ENCODE data around the gene JCAD. TPM values are rescaled to one million over a fixed set of nuclear protein-coding genes. Genes with fewer than 3 reads are reported as not detected.
"Not testable (repeated sequence)": the region's sequence is repeated elsewhere in the genome, so short reads cannot be mapped to it uniquely, and the experiment has no call there.

The JCAD gene
- total RNA-seq, 1 experiment from 2014 or later, result 36.7 TPM

- Histone ChIP-seq H4K20me1 (ENCODE audit: insufficient read depth) (no peaks in the 10 kb centered on the region), H3K27me3 (ENCODE audit: insufficient read depth, low read depth) (no peaks in the 10 kb centered on the region), H3K27ac (no peak overlapping the region), H3K9me2 (ENCODE audit: insufficient read depth) (no peaks in the 10 kb centered on the region), H3K36me3 (ENCODE audit: low read depth) (no peaks in the 10 kb centered on the region), H3K79me2 (ENCODE audit: low read depth) (no peaks in the 10 kb centered on the region), H3K9me3 (ENCODE audit: insufficient read depth, low read depth) (no peaks in the 10 kb centered on the region), H2AFZ (no peak overlapping the region), H3F3A (ENCODE audit: insufficient read depth, low read depth) (no peaks in the 10 kb centered on the region), H3K4me2 (no peak overlapping the region), H3K4me1 (replicated peaks; ENCODE audit: insufficient read depth) (no peaks in the 10 kb centered on the region), H3K4me3 (no peak overlapping the region)
- intact Hi-C loops (cut with micrococcal nuclease; ENCODE audit: unreplicated experiment), result no loop called here
- DNase-seq, result no peak
- CTCF ChIA-PET, result no interaction called here
- no peak for TF ChIP-seq CTCF (conservative IDR thresholded peaks at IDR 0.05)
- no peak for TF ChIP-seq EZH2 (IDR thresholded peaks at IDR 0.05; ENCODE audit: low read depth)
- POLR2A ChIA-PET (ENCODE audit: unreplicated experiment), result no interaction called here
- BruUV-seq (replicated peaks), result no TSS peak
These were observed 32.8 kb downstream of the JCAD start for GRCh38 chr10:30026578-30026977.

- no peak for DNase-seq
- no peak overlapping the region for H3K4me3 ChIP-seq
- intact Hi-C loops (cut with micrococcal nuclease; ENCODE audit: unreplicated experiment), result no loop called here
- TF ChIP-seq CTCF (conservative IDR thresholded peaks at IDR 0.05), result no peak
- H2AFZ ChIP-seq, result no peak overlapping the region
- H3K4me2 ChIP-seq, result no peak overlapping the region
- ChIA-PET CTCF (no interaction called here), POLR2A (ENCODE audit: unreplicated experiment) (no interaction called here)
- no peaks in the 10 kb centered on the region for H3K27me3 ChIP-seq (ENCODE audit: insufficient read depth, low read depth)
- no peaks in the 10 kb centered on the region for H3K79me2 ChIP-seq (ENCODE audit: low read depth)
- no peaks in the 10 kb centered on the region for H4K20me1 ChIP-seq (ENCODE audit: insufficient read depth)
- no TSS peak for BruUV-seq (replicated peaks)
- no peaks in the 10 kb centered on the region for H3K9me2 ChIP-seq (ENCODE audit: insufficient read depth)
- H3K27ac ChIP-seq, result no peak overlapping the region
- H3F3A ChIP-seq (ENCODE audit: insufficient read depth, low read depth), result no peaks in the 10 kb centered on the region
- no peaks in the 10 kb centered on the region for H3K4me1 ChIP-seq (replicated peaks; ENCODE audit: insufficient read depth)
- no peaks in the 10 kb centered on the region for H3K36me3 ChIP-seq (ENCODE audit: low read depth)
- H3K9me3 ChIP-seq (ENCODE audit: insufficient read depth, low read depth), result no peaks in the 10 kb centered on the region
These were observed 33.3 kb downstream of the JCAD start for GRCh38 chr10:30026080-30026479.

- CTCF ChIA-PET, result not testable (repeated sequence)
These were observed 34.0 kb downstream of the JCAD start for GRCh38 chr10:30025428-30025827.

GRCh38 chr10:30022590-30022989 is 36.8 kb downstream of the JCAD start:
- CTCF ChIA-PET, result no interaction called here
- Histone ChIP-seq H3K36me3 (ENCODE audit: low read depth) (no peaks in the 10 kb centered on the region), H3K9me2 (ENCODE audit: insufficient read depth) (no peaks in the 10 kb centered on the region), H3K79me2 (ENCODE audit: low read depth) (no peaks in the 10 kb centered on the region), H3K4me2 (no peak overlapping the region), H3F3A (ENCODE audit: insufficient read depth, low read depth) (no peaks in the 10 kb centered on the region), H3K9me3 (ENCODE audit: insufficient read depth, low read depth) (no peaks in the 10 kb centered on the region), H3K27ac (no peak overlapping the region), H3K4me3 (no peak overlapping the region), H3K27me3 (ENCODE audit: insufficient read depth, low read depth) (no peaks in the 10 kb centered on the region), H2AFZ (no peak overlapping the region), H3K4me1 (replicated peaks; ENCODE audit: insufficient read depth) (no peaks in the 10 kb centered on the region), H4K20me1 (ENCODE audit: insufficient read depth) (no peaks in the 10 kb centered on the region)
- intact Hi-C loops (cut with micrococcal nuclease; ENCODE audit: unreplicated experiment), result no loop called here
- BruUV-seq (replicated peaks), result no TSS peak
- POLR2A ChIA-PET (ENCODE audit: unreplicated experiment), result no interaction called here
- no peak for TF ChIP-seq EZH2 (IDR thresholded peaks at IDR 0.05; ENCODE audit: low read depth)
- TF ChIP-seq CTCF (conservative IDR thresholded peaks at IDR 0.05), result no peak
- DNase-seq, result no peak

More at GRCh38 chr10:30025428-30025827, 34.0 kb downstream of the JCAD start:
- intact Hi-C loops (cut with micrococcal nuclease; ENCODE audit: unreplicated experiment); H3K4me2 ChIP-seq; H3K4me3 ChIP-seq; H3K27me3 ChIP-seq (ENCODE audit: insufficient read depth, low read depth); H3F3A ChIP-seq (ENCODE audit: insufficient read depth, low read depth); H3K9me2 ChIP-seq (ENCODE audit: insufficient read depth); H3K36me3 ChIP-seq (ENCODE audit: low read depth); DNase-seq; H3K4me1 ChIP-seq (replicated peaks; ENCODE audit: insufficient read depth); POLR2A ChIA-PET (ENCODE audit: unreplicated experiment); BruUV-seq (replicated peaks); H4K20me1 ChIP-seq (ENCODE audit: insufficient read depth); H3K9me3 ChIP-seq (ENCODE audit: insufficient read depth, low read depth); H3K27ac ChIP-seq; H2AFZ ChIP-seq; H3K79me2 ChIP-seq (ENCODE audit: low read depth): not testable (repeated sequence)

All from PC-9 (cell line).